Smooth muscle cell (in vitro differentiated cells): ENCODE measurements around the gene NLRP10. TPM values are rescaled to one million over a fixed set of nuclear protein-coding genes. Genes with fewer than 3 reads are reported as not detected.
A peak's percentile ranks its signal among the peaks of the same experiment; 100 is the strongest.

Source experiments
- DNase-seq: peaks from one replicate; lab custom pipeline; 2025; ENCODE audit not compliant: unreplicated experiment; lab: John Stamatoyannopoulos, UW
- H2AFZ ChIP-seq: fragments of 200-600 bp; sonication (generic); 2 replicates; pipeline ENCODE4 v1.6.0; 2016; ENCODE audit warnings: antibody characterized with exemption, low read depth, mild to moderate bottlenecking
- H3F3A ChIP-seq: fragments of 200-600 bp; sonication (generic); 2 replicates; pipeline ENCODE4 v1.6.0; 2017; ENCODE audit warnings: antibody characterized with exemption, low read depth
- H3K27ac ChIP-seq: fragments of 200-600 bp; sonication (generic); 2 replicates; pipeline ENCODE4 v1.5.1; 2016; ENCODE audit warnings: low read depth, mild to moderate bottlenecking
- H3K27me3 ChIP-seq: fragments of 200-600 bp; sonication (generic); 2 replicates; pipeline ENCODE4 v1.6.1; 2016; ENCODE audit warnings: low read depth, mild to moderate bottlenecking
- H3K36me3 ChIP-seq: fragments of 200-600 bp; sonication (generic); 2 replicates; pipeline ENCODE4 v1.5.1; 2016; ENCODE audit warnings: low read depth
- H3K4me1 ChIP-seq: fragments of 200-600 bp; sonication (generic); 2 replicates; pipeline ENCODE4 v1.5.1; 2016; ENCODE audit warnings: low read depth
- H3K4me2 ChIP-seq: fragments of 200-600 bp; sonication (generic); 2 replicates; pipeline ENCODE4 v1.6.0; 2016; ENCODE audit warnings: mild to moderate bottlenecking
- H3K4me3 ChIP-seq: fragments of 200-600 bp; sonication (generic); 2 replicates; pipeline ENCODE4 v1.5.1; 2016; ENCODE audit warnings: mild to moderate bottlenecking
- H3K79me2 ChIP-seq: fragments of 200-600 bp; sonication (generic); 2 replicates; pipeline ENCODE4 v1.6.0; 2016; ENCODE audit warnings: low read depth, mild to moderate bottlenecking
- H3K9ac ChIP-seq: fragments of 200-600 bp; sonication (generic); 2 replicates; pipeline ENCODE4 v1.6.0; 2016; ENCODE audit warnings: low read depth
- H3K9me3 ChIP-seq: fragments of 200-600 bp; sonication (generic); replicated peaks from 2 replicates; pipeline ENCODE4 v1.5.1; 2016; ENCODE audit warnings: low read depth
- H4K20me1 ChIP-seq: fragments of 200-600 bp; sonication (generic); 2 replicates; pipeline ENCODE4 v1.6.0; 2016; ENCODE audit warnings: low read depth
- WGBS: methylation state at CpG from one replicate; pipeline ENCODE4 v1.1.7; 2016; ENCODE audit warnings: low lambda C conversion rate; 5-methylcytosine and 5-hydroxymethylcytosine counted together
- polyA plus RNA-seq: library from polyadenylated mRNA; unstranded; fragments of >200 nt; fragmentation: Nextera tagmentation; extraction: Ambion mirVana; gene quantifications from 2 replicates; pipeline ENCODE4 v1.2.1, GENCODE V29; 2016
- total RNA-seq: library from RNA; depleted of rRNA; stranded (reverse); fragments of >200 nt; gene quantifications from 2 replicates; pipeline ENCODE4 v1.2.3, GENCODE V29; 2014
- TF ChIP-seq, protein P1 (sequence below): fragments of 200-600 bp; sonication (generic); IDR thresholded peaks from 2 replicates; pipeline ENCODE4 v1.5.1; 2017; ENCODE audit warnings: borderline replicate concordance, mild to moderate bottlenecking, antibody characterized with exemption; ENCODE audit not compliant: insufficient read depth, poor library complexity, severe bottlenecking

Gene NLRP10
- total and polyA plus RNA-seq, 2 experiments from 2014 or later, result 0.59 to 0.81 TPM

DNA sequence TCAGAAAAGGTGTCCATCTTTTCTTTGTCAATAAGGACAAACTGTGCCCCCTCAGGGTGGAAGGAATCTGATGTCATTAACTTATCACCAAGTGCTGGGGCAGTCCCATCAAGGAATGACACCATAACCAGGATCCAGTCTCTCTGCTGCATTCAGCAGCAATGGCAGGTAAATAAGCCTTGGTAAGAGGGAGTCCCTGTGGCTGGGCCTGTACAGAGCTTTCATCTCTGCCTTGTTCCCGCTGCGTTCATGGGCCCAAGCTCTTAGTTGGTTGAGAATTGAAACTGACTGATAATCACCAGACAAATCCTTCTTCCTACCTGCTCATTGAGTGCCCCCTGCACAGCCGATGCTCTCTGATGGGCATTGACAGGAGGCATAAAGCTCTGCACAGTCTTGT lies 44.6 kb upstream of the NLRP10 start:
- H3F3A ChIP-seq, result peaks cover 5% of the 10 kb centered on the region
- H3K9me3 ChIP-seq, result no peaks in the 10 kb centered on the region
- no peak overlapping the region for H3K4me2 ChIP-seq
- H2AFZ ChIP-seq, result no peak overlapping the region
- no peak overlapping the region for H3K4me3 ChIP-seq
- 93% methylated on average over 3 of the region's 3 CpGs for WGBS
- TF ChIP-seq, protein P1, sequence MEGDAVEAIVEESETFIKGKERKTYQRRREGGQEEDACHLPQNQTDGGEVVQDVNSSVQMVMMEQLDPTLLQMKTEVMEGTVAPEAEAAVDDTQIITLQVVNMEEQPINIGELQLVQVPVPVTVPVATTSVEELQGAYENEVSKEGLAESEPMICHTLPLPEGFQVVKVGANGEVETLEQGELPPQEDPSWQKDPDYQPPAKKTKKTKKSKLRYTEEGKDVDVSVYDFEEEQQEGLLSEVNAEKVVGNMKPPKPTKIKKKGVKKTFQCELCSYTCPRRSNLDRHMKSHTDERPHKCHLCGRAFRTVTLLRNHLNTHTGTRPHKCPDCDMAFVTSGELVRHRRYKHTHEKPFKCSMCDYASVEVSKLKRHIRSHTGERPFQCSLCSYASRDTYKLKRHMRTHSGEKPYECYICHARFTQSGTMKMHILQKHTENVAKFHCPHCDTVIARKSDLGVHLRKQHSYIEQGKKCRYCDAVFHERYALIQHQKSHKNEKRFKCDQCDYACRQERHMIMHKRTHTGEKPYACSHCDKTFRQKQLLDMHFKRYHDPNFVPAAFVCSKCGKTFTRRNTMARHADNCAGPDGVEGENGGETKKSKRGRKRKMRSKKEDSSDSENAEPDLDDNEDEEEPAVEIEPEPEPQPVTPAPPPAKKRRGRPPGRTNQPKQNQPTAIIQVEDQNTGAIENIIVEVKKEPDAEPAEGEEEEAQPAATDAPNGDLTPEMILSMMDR, result no peak
- H3K79me2 ChIP-seq, result no peaks in the 10 kb centered on the region
- H3K27me3 ChIP-seq, result no peaks in the 10 kb centered on the region
- no peaks in the 10 kb centered on the region for H3K4me1 ChIP-seq
- no peak overlapping the region for H3K27ac ChIP-seq
- H3K36me3 ChIP-seq, result no peaks in the 10 kb centered on the region
- H3K9ac ChIP-seq, result no peak overlapping the region
- H4K20me1 ChIP-seq, result no peaks in the 10 kb centered on the region
- no peak for DNase-seq

DNA sequence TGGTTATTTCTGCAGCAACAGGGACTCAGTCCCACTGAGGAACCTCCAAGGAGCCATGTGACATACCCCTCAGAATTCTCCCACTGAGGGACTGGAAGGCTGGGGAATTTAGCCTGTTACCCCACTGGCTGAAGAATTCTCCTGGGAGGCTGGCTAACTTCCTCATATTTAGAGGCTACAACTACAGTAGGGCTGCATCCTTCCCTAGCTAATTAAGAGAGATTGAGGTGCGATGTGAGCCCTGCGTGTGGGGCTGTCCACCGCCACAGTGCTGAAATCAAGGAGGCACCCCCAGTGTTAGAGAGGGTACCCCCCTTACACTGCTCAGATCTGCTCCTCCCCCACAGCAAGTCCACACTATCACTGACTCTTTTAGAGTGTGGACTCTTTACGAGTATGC lies 43.0 kb upstream of the NLRP10 start:
- WGBS, result 65% methylated on average over 4 of the region's 4 CpGs
- TF ChIP-seq, protein P1, result no peak
- no peaks in the 10 kb centered on the region for H3K27me3 ChIP-seq
- no peak overlapping the region for H3K4me3 ChIP-seq
- H3K4me1 ChIP-seq, result no peaks in the 10 kb centered on the region
- no peaks in the 10 kb centered on the region for H3K36me3 ChIP-seq
- no peaks in the 10 kb centered on the region for H3K9me3 ChIP-seq
- H2AFZ ChIP-seq, result no peak overlapping the region
- no peaks in the 10 kb centered on the region for H4K20me1 ChIP-seq
- H3K4me2 ChIP-seq, result no peak overlapping the region
- H3F3A ChIP-seq, result peaks cover 5% of the 10 kb centered on the region
- H3K79me2 ChIP-seq, result no peaks in the 10 kb centered on the region
- no peak overlapping the region for H3K27ac ChIP-seq
- no peak for DNase-seq
- H3K9ac ChIP-seq, result no peak overlapping the region

DNA sequence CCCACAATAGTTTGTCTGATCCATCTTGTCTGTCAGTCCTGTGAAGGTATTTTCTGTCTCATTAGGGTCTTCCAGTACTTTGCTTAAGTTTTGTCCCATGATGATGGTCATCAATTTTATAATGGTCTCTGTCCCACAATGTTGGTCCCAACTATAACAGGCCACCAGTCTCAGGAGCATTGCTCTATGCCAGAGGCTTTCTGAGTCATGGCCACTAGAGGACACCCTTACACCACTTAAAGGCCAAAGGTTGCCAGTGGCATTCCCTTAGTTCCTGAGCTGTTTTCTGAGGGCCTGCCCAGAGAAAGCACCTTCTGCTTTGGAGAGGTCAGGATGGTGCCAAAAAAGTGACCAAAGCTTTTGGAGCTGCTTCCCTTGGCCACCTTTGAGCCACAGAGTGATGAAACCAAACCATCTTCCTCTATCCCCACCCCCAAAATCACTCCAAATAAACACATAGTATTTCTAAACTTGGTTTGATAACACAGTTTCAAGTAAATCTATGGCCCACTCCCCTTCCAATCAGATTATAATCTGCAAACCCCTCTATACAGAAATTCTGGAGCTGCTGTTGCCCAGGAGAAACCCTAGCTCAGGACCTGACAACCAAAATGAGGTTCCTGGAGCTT lies 41.2 kb upstream of the NLRP10 start:
- no peaks in the 10 kb centered on the region for H3F3A ChIP-seq
- no peak for DNase-seq

DNA sequence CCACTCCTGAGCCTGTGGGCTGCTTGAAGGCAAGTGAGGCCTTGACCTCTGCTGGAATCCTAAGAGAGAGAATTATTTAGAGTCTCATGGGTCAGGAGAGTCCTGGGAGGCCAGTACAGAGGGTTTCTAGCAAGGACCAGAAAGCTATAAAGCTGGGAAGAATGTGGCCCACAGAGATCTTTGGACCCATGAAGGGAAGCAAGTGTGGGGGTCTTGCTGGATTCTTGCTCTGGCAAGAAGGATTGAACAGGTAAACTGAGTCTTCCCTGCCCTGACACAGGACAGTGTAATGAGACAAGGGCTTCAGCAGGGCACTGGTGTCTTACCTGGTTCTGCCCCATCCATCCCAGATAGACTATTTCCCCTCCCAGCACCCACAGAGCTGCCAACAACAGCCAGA lies 40.3 kb upstream of the NLRP10 start:
- H3K9me3 ChIP-seq, result no peaks in the 10 kb centered on the region
- no peak overlapping the region for H3K9ac ChIP-seq
- no peak overlapping the region for H3K4me2 ChIP-seq
- no peaks in the 10 kb centered on the region for H3F3A ChIP-seq
- no peak overlapping the region for H3K27ac ChIP-seq
- TF ChIP-seq, protein P1, result no peak
- DNase-seq, result no peak
- H2AFZ ChIP-seq, result no peak overlapping the region
- H3K27me3 ChIP-seq, result no peaks in the 10 kb centered on the region
- H4K20me1 ChIP-seq, result no peaks in the 10 kb centered on the region
- H3K4me3 ChIP-seq, result no peak overlapping the region
- no peaks in the 10 kb centered on the region for H3K79me2 ChIP-seq
- H3K36me3 ChIP-seq, result no peaks in the 10 kb centered on the region
- H3K4me1 ChIP-seq, result no peaks in the 10 kb centered on the region

More for the DNA sequence above, 41.2 kb upstream of the NLRP10 start:
- Histone ChIP-seq H2AFZ (no peak overlapping the region), H3K4me1 (no peaks in the 10 kb centered on the region), H3K79me2 (no peaks in the 10 kb centered on the region), H3K36me3 (no peaks in the 10 kb centered on the region), H3K4me2 (no peak overlapping the region), H3K27ac (no peak overlapping the region), H4K20me1 (no peaks in the 10 kb centered on the region), H3K27me3 (no peaks in the 10 kb centered on the region), H3K9me3 (no peaks in the 10 kb centered on the region), H3K9ac (no peak overlapping the region), H3K4me3 (no peak overlapping the region)
- TF ChIP-seq, protein P1, result peak; percentile 85
